ENCODE results near the gene FSTL5. TPM values are rescaled to one million over a fixed set of nuclear protein-coding genes. Genes with fewer than 3 reads are reported as not detected.

Gene FSTL5
- total and polyA plus RNA-seq, 10 of the 15 experiments (the other 5 are each of a cell fraction or from before 2014, with no cell fraction given): 0.04 to 2.4 (median 0.08) TPM; not detected in 4

DNA sequence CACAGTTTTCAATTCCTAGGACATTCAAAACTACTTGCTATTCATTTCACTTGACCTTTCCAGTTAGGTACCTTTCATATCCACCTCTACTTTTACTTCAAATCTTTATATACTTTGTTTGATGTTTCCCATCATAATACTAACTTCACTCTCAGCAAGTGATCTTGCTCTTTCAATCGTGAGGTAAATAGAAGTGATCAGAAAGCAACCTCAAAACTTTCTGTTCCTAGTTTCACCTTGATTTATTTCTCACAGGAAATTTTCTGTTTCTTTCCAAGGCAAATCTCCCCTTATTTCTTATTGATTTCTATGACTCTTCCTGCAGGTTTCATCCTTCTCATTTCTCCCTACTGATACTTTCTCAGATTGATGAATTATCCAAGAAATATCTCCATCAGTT is 623.5 kb downstream of the FSTL5 start (continued):
- TF ChIP-seq ZNF217 (IDR thresholded peaks at IDR 0.05): no peak
- TF ChIP-seq ATF2 (IDR thresholded peaks at IDR 0.05; ENCODE audit: low read length): peak; percentile 24; the same call in 1 of the 2 replicates
- TF ChIP-seq, protein P1, sequence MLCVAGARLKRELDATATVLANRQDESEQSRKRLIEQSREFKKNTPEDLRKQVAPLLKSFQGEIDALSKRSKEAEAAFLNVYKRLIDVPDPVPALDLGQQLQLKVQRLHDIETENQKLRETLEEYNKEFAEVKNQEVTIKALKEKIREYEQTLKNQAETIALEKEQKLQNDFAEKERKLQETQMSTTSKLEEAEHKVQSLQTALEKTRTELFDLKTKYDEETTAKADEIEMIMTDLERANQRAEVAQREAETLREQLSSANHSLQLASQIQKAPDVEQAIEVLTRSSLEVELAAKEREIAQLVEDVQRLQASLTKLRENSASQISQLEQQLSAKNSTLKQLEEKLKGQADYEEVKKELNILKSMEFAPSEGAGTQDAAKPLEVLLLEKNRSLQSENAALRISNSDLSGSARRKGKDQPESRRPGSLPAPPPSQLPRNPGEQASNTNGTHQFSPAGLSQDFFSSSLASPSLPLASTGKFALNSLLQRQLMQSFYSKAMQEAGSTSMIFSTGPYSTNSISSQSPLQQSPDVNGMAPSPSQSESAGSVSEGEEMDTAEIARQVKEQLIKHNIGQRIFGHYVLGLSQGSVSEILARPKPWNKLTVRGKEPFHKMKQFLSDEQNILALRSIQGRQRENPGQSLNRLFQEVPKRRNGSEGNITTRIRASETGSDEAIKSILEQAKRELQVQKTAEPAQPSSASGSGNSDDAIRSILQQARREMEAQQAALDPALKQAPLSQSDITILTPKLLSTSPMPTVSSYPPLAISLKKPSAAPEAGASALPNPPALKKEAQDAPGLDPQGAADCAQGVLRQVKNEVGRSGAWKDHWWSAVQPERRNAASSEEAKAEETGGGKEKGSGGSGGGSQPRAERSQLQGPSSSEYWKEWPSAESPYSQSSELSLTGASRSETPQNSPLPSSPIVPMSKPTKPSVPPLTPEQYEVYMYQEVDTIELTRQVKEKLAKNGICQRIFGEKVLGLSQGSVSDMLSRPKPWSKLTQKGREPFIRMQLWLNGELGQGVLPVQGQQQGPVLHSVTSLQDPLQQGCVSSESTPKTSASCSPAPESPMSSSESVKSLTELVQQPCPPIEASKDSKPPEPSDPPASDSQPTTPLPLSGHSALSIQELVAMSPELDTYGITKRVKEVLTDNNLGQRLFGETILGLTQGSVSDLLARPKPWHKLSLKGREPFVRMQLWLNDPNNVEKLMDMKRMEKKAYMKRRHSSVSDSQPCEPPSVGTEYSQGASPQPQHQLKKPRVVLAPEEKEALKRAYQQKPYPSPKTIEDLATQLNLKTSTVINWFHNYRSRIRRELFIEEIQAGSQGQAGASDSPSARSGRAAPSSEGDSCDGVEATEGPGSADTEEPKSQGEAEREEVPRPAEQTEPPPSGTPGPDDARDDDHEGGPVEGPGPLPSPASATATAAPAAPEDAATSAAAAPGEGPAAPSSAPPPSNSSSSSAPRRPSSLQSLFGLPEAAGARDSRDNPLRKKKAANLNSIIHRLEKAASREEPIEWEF (IDR thresholded peaks at IDR 0.05; ENCODE audit: insufficient replicate concordance, low read depth, low read length): peak; percentile 79
- TF ChIP-seq, protein P2, sequence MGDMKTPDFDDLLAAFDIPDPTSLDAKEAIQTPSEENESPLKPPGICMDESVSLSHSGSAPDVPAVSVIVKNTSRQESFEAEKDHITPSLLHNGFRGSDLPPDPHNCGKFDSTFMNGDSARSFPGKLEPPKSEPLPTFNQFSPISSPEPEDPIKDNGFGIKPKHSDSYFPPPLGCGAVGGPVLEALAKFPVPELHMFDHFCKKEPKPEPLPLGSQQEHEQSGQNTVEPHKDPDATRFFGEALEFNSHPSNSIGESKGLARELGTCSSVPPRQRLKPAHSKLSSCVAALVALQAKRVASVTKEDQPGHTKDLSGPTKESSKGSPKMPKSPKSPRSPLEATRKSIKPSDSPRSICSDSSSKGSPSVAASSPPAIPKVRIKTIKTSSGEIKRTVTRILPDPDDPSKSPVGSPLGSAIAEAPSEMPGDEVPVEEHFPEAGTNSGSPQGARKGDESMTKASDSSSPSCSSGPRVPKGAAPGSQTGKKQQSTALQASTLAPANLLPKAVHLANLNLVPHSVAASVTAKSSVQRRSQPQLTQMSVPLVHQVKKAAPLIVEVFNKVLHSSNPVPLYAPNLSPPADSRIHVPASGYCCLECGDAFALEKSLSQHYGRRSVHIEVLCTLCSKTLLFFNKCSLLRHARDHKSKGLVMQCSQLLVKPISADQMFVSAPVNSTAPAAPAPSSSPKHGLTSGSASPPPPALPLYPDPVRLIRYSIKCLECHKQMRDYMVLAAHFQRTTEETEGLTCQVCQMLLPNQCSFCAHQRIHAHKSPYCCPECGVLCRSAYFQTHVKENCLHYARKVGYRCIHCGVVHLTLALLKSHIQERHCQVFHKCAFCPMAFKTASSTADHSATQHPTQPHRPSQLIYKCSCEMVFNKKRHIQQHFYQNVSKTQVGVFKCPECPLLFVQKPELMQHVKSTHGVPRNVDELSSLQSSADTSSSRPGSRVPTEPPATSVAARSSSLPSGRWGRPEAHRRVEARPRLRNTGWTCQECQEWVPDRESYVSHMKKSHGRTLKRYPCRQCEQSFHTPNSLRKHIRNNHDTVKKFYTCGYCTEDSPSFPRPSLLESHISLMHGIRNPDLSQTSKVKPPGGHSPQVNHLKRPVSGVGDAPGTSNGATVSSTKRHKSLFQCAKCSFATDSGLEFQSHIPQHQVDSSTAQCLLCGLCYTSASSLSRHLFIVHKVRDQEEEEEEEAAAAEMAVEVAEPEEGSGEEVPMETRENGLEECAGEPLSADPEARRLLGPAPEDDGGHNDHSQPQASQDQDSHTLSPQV (IDR thresholded peaks at IDR 0.05): no peak
- TF ChIP-seq ZBED1 (IDR thresholded peaks at IDR 0.05; ENCODE audit: borderline replicate concordance): no peak
- TF ChIP-seq IKZF1 (conservative IDR thresholded peaks at IDR 0.05): peak; percentile 54; the same call in 1 of the 2 replicates
- TF ChIP-seq MLLT1 (IDR thresholded peaks at IDR 0.05): no peak
- TF ChIP-seq CHD4 (IDR thresholded peaks at IDR 0.05): no peak

Measured in GM12878 (cell line).